Measurements from ENCODE around the gene OTOP1.

DNA sequence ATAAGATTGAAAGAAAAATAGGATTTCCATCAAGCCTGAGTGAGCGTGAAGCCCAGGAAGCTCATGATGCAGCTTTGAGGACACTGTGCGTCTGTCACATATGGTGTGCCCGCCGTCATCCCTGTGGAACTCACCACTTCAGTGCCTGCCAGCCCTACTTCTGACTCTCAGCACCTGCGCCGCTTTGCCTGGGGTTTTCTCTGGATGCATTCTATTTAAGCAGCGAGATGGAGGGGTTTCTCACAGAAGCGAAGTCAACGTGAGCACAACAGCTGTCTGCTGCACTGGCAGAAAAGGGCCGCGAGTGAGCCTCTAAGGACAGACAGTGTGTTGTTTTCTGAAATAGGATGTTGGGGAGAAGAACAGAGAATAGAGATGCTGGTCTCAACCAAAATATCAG, 27.5 kb upstream of the OTOP1 start:
- TF ChIP-seq, protein P1, sequence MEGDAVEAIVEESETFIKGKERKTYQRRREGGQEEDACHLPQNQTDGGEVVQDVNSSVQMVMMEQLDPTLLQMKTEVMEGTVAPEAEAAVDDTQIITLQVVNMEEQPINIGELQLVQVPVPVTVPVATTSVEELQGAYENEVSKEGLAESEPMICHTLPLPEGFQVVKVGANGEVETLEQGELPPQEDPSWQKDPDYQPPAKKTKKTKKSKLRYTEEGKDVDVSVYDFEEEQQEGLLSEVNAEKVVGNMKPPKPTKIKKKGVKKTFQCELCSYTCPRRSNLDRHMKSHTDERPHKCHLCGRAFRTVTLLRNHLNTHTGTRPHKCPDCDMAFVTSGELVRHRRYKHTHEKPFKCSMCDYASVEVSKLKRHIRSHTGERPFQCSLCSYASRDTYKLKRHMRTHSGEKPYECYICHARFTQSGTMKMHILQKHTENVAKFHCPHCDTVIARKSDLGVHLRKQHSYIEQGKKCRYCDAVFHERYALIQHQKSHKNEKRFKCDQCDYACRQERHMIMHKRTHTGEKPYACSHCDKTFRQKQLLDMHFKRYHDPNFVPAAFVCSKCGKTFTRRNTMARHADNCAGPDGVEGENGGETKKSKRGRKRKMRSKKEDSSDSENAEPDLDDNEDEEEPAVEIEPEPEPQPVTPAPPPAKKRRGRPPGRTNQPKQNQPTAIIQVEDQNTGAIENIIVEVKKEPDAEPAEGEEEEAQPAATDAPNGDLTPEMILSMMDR (IDR thresholded peaks at IDR 0.05; ENCODE audit: insufficient read depth, low read depth, low read length): no peak
- no peak for TF ChIP-seq EZH2 (IDR thresholded peaks at IDR 0.05; ENCODE audit: insufficient read depth, low read length)

Data from astrocyte (in vitro differentiated cells and primary cell).